ENCODE results near the gene GAGE13. TPM values are rescaled to one million over a fixed set of nuclear protein-coding genes. Genes with fewer than 3 reads are reported as not detected.

Gene GAGE13
- total and polyA plus RNA-seq, 4 donors = not detected

GRCh38 chrX:49309401-49309981 lies 21.9 kb upstream of the GAGE13 start (continued):
- TF ChIP-seq REST (IDR thresholded peaks at IDR 0.05) (no peak), JUND (IDR thresholded peaks at IDR 0.05) (no peak), RAD21 (IDR thresholded peaks at IDR 0.05) (no peak), NR2F2 (IDR thresholded peaks at IDR 0.05) (no peak), RXRA (IDR thresholded peaks at IDR 0.05) (no peak), MAX (IDR thresholded peaks at IDR 0.05) (no peak), FOXA1 (IDR thresholded peaks at IDR 0.05) (no peak), EGR1 (IDR thresholded peaks at IDR 0.05; ENCODE audit: low read depth in 2 of 2) (no peak), GABPA (IDR thresholded peaks at IDR 0.05 in 1 of 2, conservative IDR thresholded peaks at IDR 0.05 in 1 of 2) (no peak), YY1 (IDR thresholded peaks at IDR 0.05) (no peak)

GRCh38 chrX:49310371-49310770 lies 21.0 kb upstream of the GAGE13 start:
- TF ChIP-seq FOXA2 (IDR thresholded peaks at IDR 0.05) (no peak), YY1 (IDR thresholded peaks at IDR 0.05) (no peak), EGR1 (IDR thresholded peaks at IDR 0.05; ENCODE audit: low read depth in 2 of 2) (no peak), RXRA (IDR thresholded peaks at IDR 0.05) (no peak), GABPA (IDR thresholded peaks at IDR 0.05 in 1 of 2, conservative IDR thresholded peaks at IDR 0.05 in 1 of 2) (no peak), HNF4G (IDR thresholded peaks at IDR 0.05) (no peak), HNF4A (conservative IDR thresholded peaks at IDR 0.05) (no peak), NR2F2 (IDR thresholded peaks at IDR 0.05) (no peak), REST (IDR thresholded peaks at IDR 0.05) (no peak), FOXA1 (IDR thresholded peaks at IDR 0.05) (no peak), JUND (IDR thresholded peaks at IDR 0.05) (no peak)
- Histone ChIP-seq H3K4me3 (ENCODE audit: low read depth in 1 of 3, low read length in 3 of 3) (no peak overlapping the region), H3K36me3 (ENCODE audit: control insufficient read depth in 4 of 4, insufficient read depth in 3 of 4, low read depth in 1 of 4, low read length in 3 of 4) (no peaks in the 10 kb centered on the region), H3K27ac (ENCODE audit: low read depth in 1 of 2, low read length in 2 of 2) (no peak overlapping the region), H3K9me3 (ENCODE audit: control insufficient read depth in 4 of 4, low read length in 3 of 4) (no peaks in the 10 kb centered on the region), H3K27me3 (ENCODE audit: control insufficient read depth in 4 of 4, insufficient read depth in 4 of 4, low read length in 3 of 4) (no peaks in the 10 kb centered on the region), H3K4me1 (ENCODE audit: control insufficient read depth in 4 of 4, insufficient read depth in 4 of 4, low read length in 3 of 4) (peaks cover 0 to 12% (median 7%) of the 10 kb centered on the region in 4 donors), H3K9ac (ENCODE audit: low read depth in 1 of 2, low read length in 2 of 2) (no peak overlapping the region)
- DNase-seq (ENCODE audit: low spot score) = no peak
- 82% methylated on average over 18 of the region's 18 CpGs for WGBS

DNA sequence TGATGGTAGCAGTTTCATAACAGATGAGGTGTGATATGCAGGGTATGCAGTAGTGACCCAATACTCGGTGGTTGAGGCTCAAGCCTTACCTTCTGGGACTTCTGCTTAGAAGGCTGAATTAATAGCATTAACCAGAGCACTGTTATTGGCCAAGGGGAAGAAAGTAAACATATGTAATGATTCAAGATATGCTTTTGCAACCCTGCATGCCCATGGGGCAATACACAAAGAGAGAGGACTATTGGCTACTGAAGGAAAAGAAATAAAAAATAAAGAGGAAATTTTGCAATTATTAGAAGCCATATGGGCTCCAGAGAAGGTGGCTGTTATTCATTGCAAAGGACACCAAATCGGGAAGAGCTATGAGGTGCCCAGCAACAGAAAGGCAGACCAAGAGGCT lies 19.2 kb upstream of the GAGE13 start:
- 94% methylated on average over 2 of the region's 2 CpGs for WGBS
- Histone ChIP-seq H3K9ac (ENCODE audit: low read depth in 1 of 2, low read length in 2 of 2) (no peak overlapping the region), H3K4me1 (ENCODE audit: control insufficient read depth in 4 of 4, insufficient read depth in 4 of 4, low read length in 3 of 4) (peaks cover 0 to 12% (median 7%) of the 10 kb centered on the region in 4 donors)
- TF ChIP-seq JUND (IDR thresholded peaks at IDR 0.05) = no peak
- TF ChIP-seq HNF4A (conservative IDR thresholded peaks at IDR 0.05) = no peak
- no peak for TF ChIP-seq RXRA (IDR thresholded peaks at IDR 0.05)
- TF ChIP-seq YY1 (IDR thresholded peaks at IDR 0.05) = no peak
- TF ChIP-seq ZBTB33 (IDR thresholded peaks at IDR 0.05) = no peak
- TF ChIP-seq RAD21 (IDR thresholded peaks at IDR 0.05) = no peak
- no peak for TF ChIP-seq ATF3 (IDR thresholded peaks at IDR 0.05)
- TF ChIP-seq FOXA1 (IDR thresholded peaks at IDR 0.05) = no peak
- TF ChIP-seq FOXA2 (IDR thresholded peaks at IDR 0.05) = no peak
- TF ChIP-seq, protein P1, sequence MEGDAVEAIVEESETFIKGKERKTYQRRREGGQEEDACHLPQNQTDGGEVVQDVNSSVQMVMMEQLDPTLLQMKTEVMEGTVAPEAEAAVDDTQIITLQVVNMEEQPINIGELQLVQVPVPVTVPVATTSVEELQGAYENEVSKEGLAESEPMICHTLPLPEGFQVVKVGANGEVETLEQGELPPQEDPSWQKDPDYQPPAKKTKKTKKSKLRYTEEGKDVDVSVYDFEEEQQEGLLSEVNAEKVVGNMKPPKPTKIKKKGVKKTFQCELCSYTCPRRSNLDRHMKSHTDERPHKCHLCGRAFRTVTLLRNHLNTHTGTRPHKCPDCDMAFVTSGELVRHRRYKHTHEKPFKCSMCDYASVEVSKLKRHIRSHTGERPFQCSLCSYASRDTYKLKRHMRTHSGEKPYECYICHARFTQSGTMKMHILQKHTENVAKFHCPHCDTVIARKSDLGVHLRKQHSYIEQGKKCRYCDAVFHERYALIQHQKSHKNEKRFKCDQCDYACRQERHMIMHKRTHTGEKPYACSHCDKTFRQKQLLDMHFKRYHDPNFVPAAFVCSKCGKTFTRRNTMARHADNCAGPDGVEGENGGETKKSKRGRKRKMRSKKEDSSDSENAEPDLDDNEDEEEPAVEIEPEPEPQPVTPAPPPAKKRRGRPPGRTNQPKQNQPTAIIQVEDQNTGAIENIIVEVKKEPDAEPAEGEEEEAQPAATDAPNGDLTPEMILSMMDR (IDR thresholded peaks at IDR 0.05; ENCODE audit: low read depth, low read length, missing input control) = no peak
- no peak for TF ChIP-seq HNF4G (IDR thresholded peaks at IDR 0.05)
- no peak for TF ChIP-seq GABPA (IDR thresholded peaks at IDR 0.05 in 1 of 2, conservative IDR thresholded peaks at IDR 0.05 in 1 of 2)
- no peak for TF ChIP-seq MAX (IDR thresholded peaks at IDR 0.05)

More for the DNA sequence above, 19.2 kb upstream of the GAGE13 start:
- no peak overlapping the region for H3K27ac ChIP-seq (ENCODE audit: low read depth in 1 of 2, low read length in 2 of 2)
- no peaks in the 10 kb centered on the region for H3K27me3 ChIP-seq (ENCODE audit: control insufficient read depth in 4 of 4, insufficient read depth in 4 of 4, low read length in 3 of 4)
- H3K9me3 ChIP-seq (ENCODE audit: control insufficient read depth in 4 of 4, low read length in 3 of 4) = no peaks in the 10 kb centered on the region
- no peaks in the 10 kb centered on the region for H3K36me3 ChIP-seq (ENCODE audit: control insufficient read depth in 4 of 4, insufficient read depth in 3 of 4, low read depth in 1 of 4, low read length in 3 of 4)
- DNase-seq (ENCODE audit: low spot score) = no peak
- no peak overlapping the region for H3K4me3 ChIP-seq (ENCODE audit: low read depth in 1 of 3, low read length in 3 of 3)
